GM21529 (cell line): ENCODE results near the gene NMRK2.
"Not testable (repeated sequence)": the region's sequence is repeated elsewhere in the genome, so short reads cannot be mapped to it uniquely, and the experiment has no call there.

ENCODE experiments used
- ATAC-seq: cut with Tn5 transposase; IDR thresholded peaks from one replicate; pipeline ENCODE4 v1.9.1; 2021; ENCODE audit not compliant: unreplicated experiment

Gene NMRK2, protein sequence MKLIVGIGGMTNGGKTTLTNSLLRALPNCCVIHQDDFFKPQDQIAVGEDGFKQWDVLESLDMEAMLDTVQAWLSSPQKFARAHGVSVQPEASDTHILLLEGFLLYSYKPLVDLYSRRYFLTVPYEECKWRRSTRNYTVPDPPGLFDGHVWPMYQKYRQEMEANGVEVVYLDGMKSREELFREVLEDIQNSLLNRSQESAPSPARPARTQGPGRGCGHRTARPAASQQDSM

DNA sequence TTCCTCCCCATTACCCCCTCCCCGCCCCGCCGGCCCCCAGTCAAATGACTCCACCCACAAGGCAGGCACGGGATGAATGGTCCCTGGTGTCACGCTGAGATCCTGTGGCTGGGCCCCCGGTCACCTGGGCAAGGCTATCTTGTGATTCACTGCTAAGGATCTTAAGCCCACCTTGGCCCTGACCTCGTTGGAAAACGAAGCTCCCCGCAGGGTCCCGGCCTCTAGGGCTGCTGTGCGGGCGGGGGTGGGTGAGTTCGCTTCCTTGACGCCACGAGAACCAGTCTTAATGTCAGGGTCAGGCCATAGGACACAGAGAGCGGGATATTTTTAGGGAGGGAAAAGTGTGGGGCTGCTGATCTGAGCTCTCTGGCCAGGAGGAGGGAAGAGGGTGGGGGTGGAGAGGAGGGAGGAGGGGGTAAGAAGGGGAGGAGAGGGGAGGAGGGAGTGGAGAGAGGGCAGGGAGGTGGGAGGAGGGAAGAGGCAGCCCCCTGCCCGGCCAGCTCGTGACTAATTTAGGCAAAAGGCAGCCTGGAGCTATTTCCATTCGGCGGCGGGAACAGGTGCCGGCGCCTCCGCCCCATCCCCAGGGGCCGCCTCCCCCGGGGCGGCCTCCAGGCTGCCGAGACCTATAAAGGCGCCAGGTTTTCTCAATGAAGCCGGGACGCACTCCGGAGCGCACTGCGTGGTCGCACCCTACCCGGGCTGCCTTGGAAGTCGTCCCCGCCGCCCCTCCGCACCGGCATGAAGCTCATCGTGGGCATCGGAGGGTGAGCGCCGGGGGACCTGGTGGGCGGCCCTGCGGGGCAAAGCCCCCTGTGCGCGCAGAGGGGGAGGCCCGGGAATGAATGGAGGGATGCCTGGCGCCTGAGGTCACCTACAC, at the start of gene NMRK2:
Gene NMRK2, plus strand, starts transcription at position 139 of the 880 bp plus-strand sequence. Its CDS starts 603 bp downstream, at position 742.
- no peak for ATAC-seq

DNA sequence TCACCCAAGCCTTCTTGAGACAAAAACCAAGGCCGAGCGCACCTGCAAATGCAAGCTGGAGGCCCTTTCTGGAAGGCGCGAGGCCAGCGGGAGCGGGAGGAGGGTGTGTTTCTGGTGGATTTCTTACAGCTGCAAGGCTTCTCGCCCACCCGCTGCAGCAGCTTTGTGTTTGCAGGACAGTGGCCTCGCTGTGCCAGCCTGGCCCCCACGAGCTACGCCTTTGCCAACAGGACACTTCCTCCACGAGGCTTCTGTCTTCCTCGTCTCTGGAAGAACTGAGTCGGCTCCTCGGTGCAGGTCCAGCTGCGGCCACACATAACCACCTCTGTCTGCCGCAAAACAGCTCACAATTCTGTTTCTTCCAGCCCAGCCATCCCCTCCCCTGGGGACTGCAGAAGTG, 42.3 kb upstream of the NMRK2 start:
- no peak for ATAC-seq

DNA sequence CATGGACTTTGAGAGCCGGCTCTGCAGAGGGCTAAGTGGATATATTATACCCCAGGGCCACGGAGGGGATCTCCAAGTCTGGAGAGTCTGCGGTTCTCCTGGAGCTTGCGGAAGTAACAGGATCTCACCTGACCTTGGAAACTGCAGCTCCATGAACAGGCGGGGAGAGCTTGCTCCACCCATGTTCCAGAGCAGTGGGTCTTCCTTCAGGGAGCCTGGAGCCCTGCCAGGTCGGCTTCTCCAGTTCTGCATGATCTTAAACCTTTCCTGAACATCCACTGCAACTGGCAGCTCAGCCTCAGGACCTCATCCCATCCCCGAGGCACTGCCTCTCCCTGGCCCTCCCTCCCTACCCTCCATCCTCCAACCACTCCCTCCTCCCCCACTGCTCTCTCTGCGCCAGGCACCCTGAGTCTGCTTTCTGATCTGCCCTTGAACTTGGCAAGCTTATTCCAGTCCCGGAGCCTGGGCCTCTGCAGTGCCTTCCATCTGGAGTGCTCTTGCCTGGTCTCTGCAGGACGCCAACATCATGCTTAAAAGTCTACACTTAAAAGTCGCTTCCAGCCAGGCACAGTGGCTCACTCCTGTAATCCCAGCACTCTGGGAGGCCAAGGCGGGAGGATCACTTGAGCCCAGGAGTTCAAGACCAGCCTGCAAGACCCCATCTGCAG, 39.2 kb upstream of the NMRK2 start:
- no peak for ATAC-seq

DNA sequence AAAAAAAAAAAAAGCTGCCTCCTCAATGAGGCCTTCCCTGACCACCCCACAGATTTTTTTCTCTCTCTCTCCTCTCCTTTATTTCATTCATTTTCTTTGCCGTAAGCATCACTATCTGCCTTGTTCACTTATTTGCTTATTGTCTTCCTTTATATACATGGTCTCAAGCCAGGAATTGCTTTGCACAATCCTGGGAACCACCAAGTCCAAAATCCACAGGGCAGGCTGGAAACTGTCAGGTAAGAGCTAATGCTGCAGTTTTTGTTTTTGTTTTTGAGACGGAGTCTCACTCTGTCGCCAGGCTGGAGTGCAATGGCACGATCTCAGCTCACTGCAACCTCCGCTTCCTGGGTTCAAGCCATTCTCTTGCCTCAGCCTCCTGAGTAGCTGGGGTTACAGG, 37.9 kb upstream of the NMRK2 start:
- not testable (repeated sequence) for ATAC-seq

DNA sequence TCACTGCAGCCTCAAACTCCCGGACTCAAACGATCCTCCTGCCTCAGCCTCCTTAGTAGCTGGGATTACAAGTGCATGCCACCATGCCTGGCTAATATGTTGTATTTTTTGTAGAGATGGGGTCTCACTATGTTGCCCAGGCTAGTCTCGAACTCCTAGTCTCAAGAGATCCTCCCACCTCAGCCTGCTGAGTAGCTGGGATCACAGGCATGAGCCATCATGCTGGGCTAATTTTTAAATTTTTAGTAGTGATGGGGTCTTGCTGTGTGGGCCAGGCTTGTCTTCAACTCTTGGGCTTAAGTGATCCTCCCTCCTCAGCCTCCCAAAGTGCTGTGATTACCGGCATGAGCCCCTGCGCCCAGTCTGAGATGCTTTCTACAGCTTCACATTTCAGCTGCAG, 37.1 kb upstream of the NMRK2 start:
- ATAC-seq, result no peak

DNA sequence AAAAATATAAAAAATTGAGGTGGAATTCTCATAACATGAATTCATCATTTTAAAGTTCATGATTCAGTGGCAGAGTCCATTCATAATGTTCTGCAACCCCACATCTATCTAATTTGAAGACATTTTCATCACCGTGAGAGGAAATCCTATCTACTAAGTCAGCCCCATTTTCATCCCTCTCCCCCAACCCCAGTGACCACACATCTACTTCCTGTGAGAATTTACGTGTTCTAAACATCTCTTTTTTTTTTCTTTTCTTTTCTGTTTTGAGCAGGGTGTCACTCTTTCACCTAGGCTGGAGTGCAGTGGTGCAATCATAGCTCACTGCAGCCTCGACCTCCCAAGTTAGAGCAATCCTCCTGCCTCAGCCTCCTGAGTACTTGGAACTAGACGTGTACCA, 34.9 kb upstream of the NMRK2 start:
- no peak for ATAC-seq

DNA sequence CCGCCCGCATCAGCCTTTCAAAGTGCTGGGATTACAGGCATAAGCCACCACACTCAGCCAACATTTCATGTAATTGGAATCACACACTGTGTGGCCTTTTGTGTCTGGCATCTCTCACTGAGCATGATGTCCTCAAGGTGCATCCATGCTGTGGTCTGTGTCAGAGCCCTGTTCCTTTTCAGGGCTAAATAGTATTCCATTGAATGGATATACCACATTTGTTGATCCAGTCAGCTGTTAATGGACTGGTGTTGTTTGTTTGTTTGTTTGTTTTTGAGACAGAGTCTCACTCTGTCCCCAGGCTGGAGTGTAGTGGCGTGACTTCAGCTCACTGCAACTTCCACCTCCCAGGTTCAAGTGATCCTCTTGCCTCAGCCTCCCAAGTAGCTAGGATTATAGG, 34.4 kb upstream of the NMRK2 start:
- no peak for ATAC-seq

DNA sequence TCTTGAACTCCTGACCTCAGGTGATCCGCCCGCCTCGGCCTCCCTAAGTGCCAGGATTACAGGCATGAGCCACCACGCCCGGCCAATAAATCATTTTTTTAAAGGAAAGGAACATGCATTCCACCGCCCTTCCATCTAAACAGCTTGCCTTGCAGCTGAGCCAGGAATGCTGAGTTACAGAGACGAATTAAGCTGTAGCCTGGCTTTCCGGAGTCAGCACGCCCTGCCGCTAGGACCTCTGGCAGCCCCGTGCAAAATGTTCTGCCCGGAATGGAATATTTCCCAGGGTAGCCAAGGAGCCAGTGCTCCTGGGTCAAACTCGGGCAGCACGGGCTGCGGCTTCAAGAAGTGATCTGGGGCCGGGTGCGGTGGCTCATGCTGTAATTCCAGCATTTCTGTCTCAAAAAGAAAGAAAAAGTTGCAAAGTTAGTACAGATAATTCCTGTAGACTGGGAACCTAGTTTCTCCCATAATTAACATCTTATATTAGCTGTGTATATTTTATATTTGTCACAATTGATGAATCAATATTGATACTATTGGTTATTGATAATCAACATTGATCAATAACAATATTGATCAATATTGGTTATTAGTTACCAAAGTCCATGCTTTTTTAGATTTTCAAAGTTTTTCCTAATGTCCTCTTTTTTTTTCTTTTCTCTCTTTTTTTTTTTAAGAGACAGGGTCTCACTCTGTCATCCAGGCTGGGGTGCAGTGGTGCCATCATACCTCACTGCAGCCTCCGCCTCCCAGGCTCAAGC, 33.2 kb upstream of the NMRK2 start:
- ATAC-seq, result no peak

DNA sequence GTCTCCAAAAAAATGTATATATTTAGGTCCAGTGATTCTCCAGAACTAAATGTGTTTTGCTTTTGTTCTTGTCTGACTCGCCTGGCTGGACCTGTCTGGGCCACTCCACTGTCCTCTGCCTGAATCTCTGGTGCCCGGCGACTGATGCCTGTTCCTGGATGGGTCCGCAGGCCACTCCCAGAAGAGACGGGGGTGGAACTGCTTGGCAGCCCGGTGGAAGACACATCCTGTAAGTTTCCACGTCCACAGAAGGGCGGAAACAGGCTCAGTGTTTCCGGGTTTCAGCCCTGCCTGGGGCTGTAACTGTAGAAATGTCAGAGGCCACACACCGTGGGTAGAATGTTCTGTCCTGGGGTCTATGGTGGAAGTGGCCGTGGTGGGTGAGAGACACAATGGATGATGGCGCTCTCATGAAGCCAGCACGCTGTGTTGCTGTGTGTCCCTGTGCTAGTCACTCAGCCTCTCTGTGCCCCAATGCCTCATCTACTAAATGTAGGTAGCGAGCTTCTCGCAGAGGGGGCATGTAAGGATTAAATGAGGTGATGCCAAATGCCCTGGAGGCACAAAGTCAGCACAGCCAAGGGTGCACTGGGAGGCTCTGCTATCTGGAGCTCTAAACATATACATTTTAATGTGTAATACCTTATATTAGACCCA, 30.4 kb upstream of the NMRK2 start:
- no peak for ATAC-seq

DNA sequence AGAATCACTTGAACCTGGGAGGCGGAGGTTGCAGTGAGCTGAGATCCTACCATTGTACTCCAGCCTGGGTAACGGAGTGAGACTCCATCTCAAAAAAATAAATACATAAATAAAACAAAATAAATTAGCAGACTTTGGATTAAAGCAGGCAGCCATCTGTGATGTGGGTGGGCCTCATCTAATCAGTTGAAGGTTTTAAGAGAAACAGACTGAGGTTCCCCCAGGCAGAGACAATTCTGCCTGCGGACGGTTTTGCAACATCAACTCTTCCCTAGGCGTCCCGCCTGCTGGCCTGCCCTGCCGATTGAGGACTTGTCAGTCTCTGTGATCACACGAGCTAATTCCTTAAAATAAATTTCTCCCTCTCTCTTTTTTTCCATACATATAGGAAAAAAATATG, 28.6 kb upstream of the NMRK2 start:
- no peak for ATAC-seq

DNA sequence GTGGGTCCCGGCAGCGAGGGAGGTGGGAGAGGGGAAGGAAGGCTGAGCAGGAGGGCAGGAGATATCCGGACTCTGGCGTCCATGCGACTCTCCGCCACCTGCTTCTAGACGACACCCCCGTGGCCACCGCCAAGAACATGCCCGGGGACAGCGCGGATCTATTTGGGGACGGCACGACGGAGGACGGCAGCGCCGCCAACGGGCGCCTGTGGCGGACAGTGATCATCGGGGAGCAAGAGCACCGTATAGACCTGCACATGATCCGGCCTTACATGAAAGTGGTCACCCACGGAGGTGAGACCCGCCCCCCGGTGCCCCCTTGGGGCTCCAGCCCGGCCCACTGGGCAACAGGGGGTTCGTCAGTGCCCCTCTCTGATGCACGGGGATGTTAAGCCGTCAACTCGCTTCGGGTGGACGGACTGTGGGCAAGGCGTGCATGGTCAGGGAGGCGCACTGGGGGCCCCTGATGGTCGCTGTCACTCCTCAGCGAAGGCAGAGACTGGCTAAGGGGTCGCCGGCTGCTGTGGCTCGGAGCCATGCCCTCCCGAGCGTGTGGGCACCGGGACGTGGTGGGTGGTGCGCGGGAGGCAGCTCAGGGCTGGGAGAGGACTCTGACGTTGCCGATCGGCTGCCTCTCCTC, 25.1 kb upstream of the NMRK2 start:
- no peak for ATAC-seq

DNA sequence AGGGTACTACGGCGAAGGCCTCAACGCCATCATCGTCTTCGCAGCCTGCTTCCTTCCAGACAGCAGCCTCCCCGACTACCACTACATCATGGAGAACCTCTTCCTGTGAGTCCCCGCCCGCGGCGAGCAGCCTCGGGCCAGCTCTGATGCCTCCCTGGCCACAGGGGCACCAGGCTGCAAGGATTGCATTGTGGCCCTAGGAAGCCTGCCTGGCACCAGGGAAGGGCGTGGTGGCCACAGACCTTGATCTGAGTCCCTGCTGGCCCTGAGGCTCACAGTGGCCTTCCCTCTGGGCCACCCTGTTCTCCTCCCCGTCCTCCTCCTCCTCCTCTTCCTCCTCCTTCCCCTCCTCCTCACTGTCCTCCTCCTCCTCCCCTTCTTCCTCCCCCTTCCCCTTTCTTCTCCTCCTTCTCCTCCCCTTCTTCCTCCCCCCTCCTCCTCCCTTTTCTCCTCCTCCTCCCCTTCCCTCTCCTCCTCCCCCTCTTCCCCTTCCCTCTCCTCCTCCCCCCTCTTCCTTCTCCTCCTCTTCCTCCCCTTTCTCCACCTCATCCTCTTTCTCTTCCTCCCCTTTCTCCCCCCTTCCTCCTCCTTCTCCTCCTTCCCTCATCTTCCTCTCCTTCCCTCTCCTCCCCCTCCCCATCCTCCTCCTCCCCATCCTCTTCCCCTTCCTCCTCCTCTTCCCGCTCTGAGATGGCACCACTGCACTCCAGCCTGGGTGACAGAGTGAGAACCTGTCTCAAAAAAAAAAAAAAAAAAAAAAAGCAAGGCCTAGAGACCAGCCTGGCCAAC, 24.4 kb upstream of the NMRK2 start:
- no peak for ATAC-seq

DNA sequence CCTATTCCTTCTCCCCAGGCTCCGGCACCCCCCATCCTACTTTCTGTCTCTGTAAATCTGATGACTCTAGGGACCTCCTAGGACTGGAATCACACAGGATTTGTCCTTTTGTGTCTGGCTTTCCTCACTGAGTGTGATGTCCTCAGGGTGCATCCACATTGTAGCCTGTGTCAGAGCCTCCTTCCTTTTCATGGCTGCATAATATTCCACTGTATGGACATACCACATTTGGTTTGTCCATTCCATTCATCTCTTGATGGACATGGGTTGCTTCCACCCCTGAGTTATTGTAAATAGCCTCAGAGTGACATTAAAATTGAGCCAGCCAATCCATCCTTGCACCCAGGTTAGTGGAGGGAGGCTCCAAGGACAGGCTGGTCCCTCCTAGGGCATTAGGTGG, 22.8 kb upstream of the NMRK2 start:
- ATAC-seq, result no peak

DNA sequence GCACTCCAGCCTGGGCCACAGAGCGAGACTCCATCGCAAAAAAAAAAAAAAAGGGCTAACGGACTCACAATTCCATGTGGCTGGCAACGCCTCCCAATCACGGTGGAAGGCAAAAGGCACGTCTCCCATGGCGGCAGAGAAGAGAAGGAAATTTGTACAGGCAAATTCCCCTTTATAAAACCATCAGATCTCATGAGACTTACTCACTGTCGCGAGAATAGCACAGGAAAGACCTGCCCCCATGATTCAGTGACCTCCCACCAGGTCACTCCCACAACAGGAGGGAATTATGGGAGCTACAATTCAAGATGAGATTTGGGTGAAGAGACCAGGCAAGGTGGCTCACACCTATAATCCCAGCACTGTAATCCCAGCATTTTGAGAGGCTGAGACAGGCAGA, 18.7 kb upstream of the NMRK2 start:
- ATAC-seq, result no peak

DNA sequence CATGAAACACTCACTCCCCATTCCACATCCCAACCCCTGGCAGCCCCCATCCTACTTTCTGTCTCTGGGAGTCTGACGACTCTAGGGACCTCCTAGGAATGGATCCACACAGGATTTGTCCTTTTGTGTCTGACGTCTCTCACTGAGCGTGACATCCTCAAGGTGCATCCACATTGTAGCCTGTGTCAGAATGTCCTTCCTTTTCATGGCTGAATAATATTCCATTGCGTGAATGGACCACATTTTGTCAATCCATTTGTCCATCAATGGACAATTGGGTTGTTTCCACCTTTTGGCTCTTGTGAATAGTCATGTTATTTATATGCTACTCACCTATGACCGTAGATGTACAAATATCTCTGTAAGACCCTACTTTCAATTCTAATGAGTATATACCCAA, 16.8 kb upstream of the NMRK2 start:
- ATAC-seq, result no peak

DNA sequence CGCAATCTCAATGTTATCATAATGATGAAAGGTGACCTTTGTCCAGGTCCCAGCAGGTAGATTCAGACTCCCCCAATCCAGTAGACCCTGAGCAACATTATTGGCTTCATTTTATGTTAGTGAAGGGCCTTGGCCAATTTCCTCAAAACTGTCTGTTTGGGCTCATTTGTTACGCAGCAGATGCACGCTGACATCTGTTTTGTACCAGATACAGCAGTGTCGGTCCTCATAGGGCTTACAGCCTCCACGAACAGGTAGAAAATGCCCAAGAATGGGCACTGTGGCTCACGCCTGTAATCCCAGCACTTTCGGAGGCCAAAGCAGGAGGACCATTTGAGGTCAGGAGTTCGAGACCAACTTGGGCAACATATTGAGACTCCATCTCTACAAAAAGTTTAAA, 13.1 kb upstream of the NMRK2 start:
- no peak for ATAC-seq

DNA sequence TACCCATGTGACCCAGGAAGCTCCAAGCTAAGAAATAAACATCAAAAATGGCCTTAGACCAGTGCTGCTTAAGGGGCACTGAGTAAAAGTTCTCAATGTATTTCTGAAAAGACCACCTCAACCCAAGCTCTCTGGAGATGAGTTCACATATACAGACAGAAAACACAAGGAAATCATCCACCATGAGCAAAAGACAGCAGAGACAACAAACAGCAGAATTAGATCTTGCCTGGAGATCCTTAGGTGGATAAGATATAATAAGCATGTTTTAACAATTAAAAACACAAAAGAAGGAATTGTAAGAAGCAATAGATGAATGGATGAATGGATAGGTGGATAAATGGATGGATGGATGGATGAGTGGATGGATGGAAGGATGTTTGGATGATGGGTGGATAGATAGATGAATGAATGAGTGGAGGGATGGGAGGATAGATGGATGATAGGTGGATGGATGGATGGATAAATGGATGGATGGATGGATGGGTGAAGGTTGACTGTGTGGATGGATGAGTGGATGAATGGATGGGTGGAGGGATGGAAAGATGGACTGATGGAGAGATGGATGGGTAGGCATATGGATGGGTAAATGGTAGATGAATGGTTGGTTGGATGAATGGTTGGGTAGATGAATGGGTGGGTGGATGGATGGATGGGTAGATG, 9.6 kb upstream of the NMRK2 start:
- ATAC-seq, result no peak

DNA sequence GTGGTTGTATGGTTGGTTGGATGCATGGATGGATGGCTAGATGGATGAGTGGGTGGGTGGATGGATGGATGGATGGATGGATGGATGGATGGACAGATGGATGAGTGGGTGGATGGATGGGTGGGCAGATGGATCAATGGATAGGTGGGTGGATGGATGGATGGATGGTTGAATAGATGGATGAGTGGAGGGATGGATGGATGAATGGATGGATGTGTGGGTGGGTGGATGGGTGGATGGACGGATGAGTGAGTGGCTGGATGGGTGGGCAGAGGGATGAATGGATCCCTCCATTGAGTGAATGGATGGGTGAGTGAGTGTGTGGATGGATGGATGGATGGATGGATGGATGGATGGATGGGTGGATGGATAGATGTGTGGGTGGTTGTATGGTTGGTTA, 9.0 kb upstream of the NMRK2 start:
- ATAC-seq, result no peak

DNA sequence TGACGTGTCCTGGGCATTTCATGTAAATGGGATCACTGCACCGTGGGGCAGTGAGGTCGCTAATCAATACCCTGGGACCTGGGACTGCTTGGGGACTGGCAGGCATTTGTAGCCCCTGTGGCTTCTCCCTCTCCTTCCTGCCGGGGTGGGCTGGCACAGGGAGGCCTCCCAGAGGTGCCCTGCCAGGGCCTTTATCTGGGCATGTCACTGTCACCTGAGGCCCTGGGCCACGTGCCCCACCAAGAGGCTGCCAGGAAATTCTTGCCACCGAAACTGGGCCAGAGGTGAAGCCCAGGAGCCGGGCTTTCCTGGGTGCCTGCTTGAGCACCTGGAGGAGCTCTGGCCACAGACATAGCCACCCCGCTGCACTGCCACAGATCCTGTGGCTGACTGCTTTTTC, 1.8 kb upstream of the NMRK2 start:
- no peak for ATAC-seq
